Adrenal gland (tissue), 5 donors: Measurements from ENCODE around the gene RAB34.

Source experiments
- POLR2A ChIP-seq, 2 donors: fragments of 450-650 bp; IDR thresholded peaks; one replicate each; pipeline ENCODE4 v1.6.1; 2017; ENCODE audit warnings: antibody characterized with exemption in 2 of 2, mild to moderate bottlenecking in 2 of 2, moderate library complexity in 1 of 2
- TF ChIP-seq, protein P1 (sequence below), 6 experiments: fragments of 450-650 bp in 4 of 6; fragments of 200-600 bp in 2 of 6; sonication (generic) in 1 of 6; IDR thresholded peaks; 1 replicate in 5 of 6; 2 replicates in 1 of 6; pipeline versions ENCODE4 v1.5.1 to v1.8.0; 2016 to 2021; ENCODE audit warnings: antibody characterized with exemption in 6 of 6, mild to moderate bottlenecking in 2 of 6, moderate library complexity in 1 of 6
- donor health status: DM: no; HTN: no; CAD: no.

GRCh38 chr17:28698253-28698941 is 19.3 kb downstream of the RAB34 start:
- TF ChIP-seq, protein P1, sequence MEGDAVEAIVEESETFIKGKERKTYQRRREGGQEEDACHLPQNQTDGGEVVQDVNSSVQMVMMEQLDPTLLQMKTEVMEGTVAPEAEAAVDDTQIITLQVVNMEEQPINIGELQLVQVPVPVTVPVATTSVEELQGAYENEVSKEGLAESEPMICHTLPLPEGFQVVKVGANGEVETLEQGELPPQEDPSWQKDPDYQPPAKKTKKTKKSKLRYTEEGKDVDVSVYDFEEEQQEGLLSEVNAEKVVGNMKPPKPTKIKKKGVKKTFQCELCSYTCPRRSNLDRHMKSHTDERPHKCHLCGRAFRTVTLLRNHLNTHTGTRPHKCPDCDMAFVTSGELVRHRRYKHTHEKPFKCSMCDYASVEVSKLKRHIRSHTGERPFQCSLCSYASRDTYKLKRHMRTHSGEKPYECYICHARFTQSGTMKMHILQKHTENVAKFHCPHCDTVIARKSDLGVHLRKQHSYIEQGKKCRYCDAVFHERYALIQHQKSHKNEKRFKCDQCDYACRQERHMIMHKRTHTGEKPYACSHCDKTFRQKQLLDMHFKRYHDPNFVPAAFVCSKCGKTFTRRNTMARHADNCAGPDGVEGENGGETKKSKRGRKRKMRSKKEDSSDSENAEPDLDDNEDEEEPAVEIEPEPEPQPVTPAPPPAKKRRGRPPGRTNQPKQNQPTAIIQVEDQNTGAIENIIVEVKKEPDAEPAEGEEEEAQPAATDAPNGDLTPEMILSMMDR (IDR thresholded peaks at IDR 0.05) = no peak
- no peak for TF ChIP-seq POLR2A (IDR thresholded peaks at IDR 0.05)
